T-helper 2 cell treated with Interferon-gamma antibody and Interleukin-4, amounts not matched to agents 100 ng/mL and 5 ng/mL, for 36 hours (primary cell): ENCODE data around the gene TMEM175. TPM values are rescaled to one million over a fixed set of nuclear protein-coding genes. Genes with fewer than 3 reads are reported as not detected.
"Not testable (repeated sequence)": the region's sequence is repeated elsewhere in the genome, so short reads cannot be mapped to it uniquely, and the experiment has no call there.

Experiments
- intact Hi-C: fragments of 100-400 bp; cut with micrococcal nuclease; formaldehyde crosslinking; loops from one replicate; pipeline ENCODE4 v1.15.1; 2023
- total RNA-seq: library from RNA; stranded (reverse); gene quantifications from 2 replicates; pipeline ENCODE4 v1.2.3, GENCODE V29; 2022

TMEM175 gene
- total RNA-seq, 1 donor from 2014 or later, result 23.6 TPM

- intact Hi-C loops, result loop anchor here (5.0 kb wide), 1 partner anchor 207 kb away; no protein-coding TSS in a partner anchor
Observed at GRCh38 chr4:988726-989721, 56.8 kb downstream of the TMEM175 start.

GRCh38 chr4:989722-990471 is 57.6 kb downstream of the TMEM175 start:
- intact Hi-C loops, result loop anchor here (5.0 kb wide), 1 partner anchor 208 kb away; no protein-coding TSS in a partner anchor

- intact Hi-C loops, result no loop called here
Observed at GRCh38 chr4:990746-991367, 58.6 kb downstream of the TMEM175 start.

- intact Hi-C loops, result no loop called here
Observed at GRCh38 chr4:991451-992296, 59.4 kb downstream of the TMEM175 start.

GRCh38 chr4:992297-993110 is 60.2 kb downstream of the TMEM175 start:
- intact Hi-C loops, result no loop called here

GRCh38 chr4:993111-994029 is 61.1 kb downstream of the TMEM175 start, which contains the start of gene SLC26A1:
SLC26A1 (minus strand) TSS chr4:993404; CDS start chr4:991703, 1,701 bp downstream.
- intact Hi-C loops, result no loop called here

- intact Hi-C loops, result no loop called here
Observed at GRCh38 chr4:995311-996026, 63.2 kb downstream of the TMEM175 start.

GRCh38 chr4:996030-996996 is 64.1 kb downstream of the TMEM175 start:
- intact Hi-C loops, result no loop called here

- intact Hi-C loops, result no loop called here
Observed at GRCh38 chr4:996997-997374, 64.7 kb downstream of the TMEM175 start.

GRCh38 chr4:997375-998071 is 65.3 kb downstream of the TMEM175 start:
- intact Hi-C loops, result no loop called here

- intact Hi-C loops, result no loop called here
Observed at GRCh38 chr4:998096-998691, 65.9 kb downstream of the TMEM175 start.

- intact Hi-C loops, result not testable (repeated sequence)
Observed at GRCh38 chr4:999240-999863, 67.1 kb downstream of the TMEM175 start.

- intact Hi-C loops, result no loop called here
Observed at GRCh38 chr4:999882-1000425, 67.7 kb downstream of the TMEM175 start.

- intact Hi-C loops, result no loop called here
Observed at GRCh38 chr4:1000686-1001260, 68.5 kb downstream of the TMEM175 start.
